K562 (cell line): Measurements from ENCODE around the gene PMPCA. TPM values are rescaled to one million over a fixed set of nuclear protein-coding genes. Genes with fewer than 3 reads are reported as not detected.
A peak's percentile ranks its signal among the peaks of the same experiment; 100 is the strongest.

Source experiments
- CAMTA2 ChIP-seq: fragments of 250-450 bp; sonication (Bioruptor Pico); conservative IDR thresholded peaks from 2 replicates; pipeline ENCODE4 v1.5.1; 2022
- CHD2 ChIP-seq: IDR thresholded peaks from 2 replicates; pipeline ENCODE4 v1.6.1; 2011; ENCODE audit warnings: low read depth, low read length
- CREB1 ChIP-seq, 2 experiments: sonication (generic) in 1 of 2; formaldehyde crosslinking in 1 of 2; IDR thresholded peaks; 2 replicates each; pipeline versions ENCODE4 v1.6.1 to v1.8.0; 2012 to 2022; ENCODE audit warnings: inconsistent platforms in 1 of 2, mild to moderate bottlenecking in 1 of 2, missing genetic modification reagents in 1 of 2, moderate library complexity in 1 of 2
- CXXC5 ChIP-seq: fragments of 250-450 bp; sonication (Bioruptor Pico); IDR thresholded peaks from 2 replicates; pipeline ENCODE4 v1.8.0; 2022; ENCODE audit warnings: inconsistent platforms, mild to moderate bottlenecking, moderate library complexity
- EP400 ChIP-seq: fragments of 450-650 bp; IDR thresholded peaks from 2 replicates; pipeline ENCODE4 v1.6.1; 2017; ENCODE audit warnings: antibody characterized with exemption, mild to moderate bottlenecking, moderate library complexity
- HMGN3 ChIP-seq: IDR thresholded peaks from 2 replicates; pipeline ENCODE4 v1.6.1; 2011; ENCODE audit warnings: borderline replicate concordance, low read depth, mild to moderate bottlenecking, mixed read lengths, low read length; ENCODE audit not compliant: insufficient read length; ENCODE audit errors: extremely low read depth
- HNRNPL ChIP-seq: fragments of 200-400 bp; formaldehyde crosslinking; IDR thresholded peaks from 2 replicates; pipeline ENCODE4 v1.6.1; 2017; ENCODE audit warnings: low read depth, mild to moderate bottlenecking, low read length
- MAFG ChIP-seq: fragments of 450-650 bp; conservative IDR thresholded peaks from 2 replicates; pipeline ENCODE4 v1.6.1; 2016; ENCODE audit warnings: missing genetic modification characterization, missing compliant biosample characterization
- NR3C1 ChIP-seq: sonication (generic); formaldehyde crosslinking; IDR thresholded peaks from 2 replicates; pipeline ENCODE4 v1.8.1; 2022; ENCODE audit warnings: missing genetic modification reagents
- POLR2AphosphoS5 ChIP-seq: IDR thresholded peaks from 2 replicates; pipeline ENCODE4 v1.6.1; 2011; ENCODE audit warnings: mild to moderate bottlenecking, low read depth, low read length, moderate library complexity; ENCODE audit not compliant: control insufficient read depth, insufficient read depth
- POLR2B ChIP-seq: fragments of 450-650 bp; IDR thresholded peaks from 2 replicates; pipeline ENCODE4 v1.6.1; 2018; ENCODE audit warnings: low read depth; ENCODE audit not compliant: partially characterized antibody
- TAF15 ChIP-seq: fragments of 200-400 bp; formaldehyde crosslinking; IDR thresholded peaks from 2 replicates; pipeline ENCODE4 v1.6.1; 2017; ENCODE audit warnings: mild to moderate bottlenecking, low read depth, low read length, moderate library complexity
- U2AF2 ChIP-seq: fragments of 200-400 bp; formaldehyde crosslinking; optimal IDR thresholded peaks from 2 replicates; pipeline ENCODE3; 2017; ENCODE audit warnings: low read depth, mild to moderate bottlenecking, low read length
- YBX1 ChIP-seq: fragments of 450-650 bp; IDR thresholded peaks from 2 replicates; pipeline ENCODE4 v1.7.1; 2016; ENCODE audit warnings: mild to moderate bottlenecking
- ZC3H11A ChIP-seq: IDR thresholded peaks from 2 replicates; pipeline ENCODE4 v1.6.1; 2012; ENCODE audit warnings: low read depth, low read length, improper control_type of control experiment
- ZFP36 ChIP-seq: fragments of 150-350 bp; IDR thresholded peaks from 2 replicates; pipeline ENCODE4 v1.6.1; 2018; ENCODE audit warnings: low read length, low read depth; ENCODE audit not compliant: partially characterized antibody
- polyA plus RNA-seq, 8 experiments: library from polyadenylated mRNA; depleted of rRNA in 4 of 8; stranded (reverse) in 5 of 8; unstranded in 3 of 8; fragments of >200 nt; fragmentation: Nextera tagmentation in 2 of 8; fragmentation: Illumina TruSeq in 1 of 8; extraction: Ambion mirVana in 2 of 8; extraction: Trizol in 1 of 8; gene quantifications; 2 replicates each; pipeline versions ENCODE4 v1.2.1 to v1.2.3, GENCODE V29; 2011 to 2014; ENCODE audit warnings: inconsistent platforms in 1 of 8, missing spikeins in 1 of 8
- total RNA-seq, 7 experiments: library from RNA; depleted of rRNA in 6 of 7; stranded (reverse); fragments of >200 nt in 6 of 7; fragmentation: Illumina TruSeq in 2 of 7; extraction: Trizol in 2 of 7; gene quantifications; 2 replicates each; pipeline versions ENCODE4 v1.2.1 to v1.2.3, GENCODE V29; 2011 to 2021; ENCODE audit warnings: low replicate concordance in 1 of 7
- TF ChIP-seq, protein P1 (sequence below): fragments of 250-450 bp; sonication (Bioruptor Pico); IDR thresholded peaks from 2 replicates; pipeline ENCODE4 v1.4.0; 2020; ENCODE audit warnings: mild to moderate bottlenecking
- TF ChIP-seq, protein P2 (sequence below), 2 experiments: fragments of 450-650 bp in 1 of 2; sonication (generic) in 1 of 2; formaldehyde crosslinking; conservative IDR thresholded peaks; 2 replicates each; pipeline versions ENCODE4 v1.4.0 to v1.8.1; 2020 to 2022; ENCODE audit warnings: mild to moderate bottlenecking in 1 of 2, missing genetic modification reagents in 1 of 2
- TF ChIP-seq, protein P3 (sequence below): fragments of 450-650 bp; IDR thresholded peaks from 2 replicates; pipeline ENCODE4 v1.6.1; 2016; ENCODE audit warnings: mild to moderate bottlenecking
- TF ChIP-seq, protein P4 (sequence below): fragments of 250-450 bp; sonication (Bioruptor Pico); IDR thresholded peaks from 2 replicates; pipeline ENCODE4 v1.5.0; 2020; ENCODE audit warnings: mild to moderate bottlenecking, borderline replicate concordance

Gene PMPCA
- total and polyA plus RNA-seq, 9 of the 15 experiments (the other 6 are each of a cell fraction or from before 2014, with no cell fraction given) = 23.9 to 143 (median 86.6) TPM

DNA sequence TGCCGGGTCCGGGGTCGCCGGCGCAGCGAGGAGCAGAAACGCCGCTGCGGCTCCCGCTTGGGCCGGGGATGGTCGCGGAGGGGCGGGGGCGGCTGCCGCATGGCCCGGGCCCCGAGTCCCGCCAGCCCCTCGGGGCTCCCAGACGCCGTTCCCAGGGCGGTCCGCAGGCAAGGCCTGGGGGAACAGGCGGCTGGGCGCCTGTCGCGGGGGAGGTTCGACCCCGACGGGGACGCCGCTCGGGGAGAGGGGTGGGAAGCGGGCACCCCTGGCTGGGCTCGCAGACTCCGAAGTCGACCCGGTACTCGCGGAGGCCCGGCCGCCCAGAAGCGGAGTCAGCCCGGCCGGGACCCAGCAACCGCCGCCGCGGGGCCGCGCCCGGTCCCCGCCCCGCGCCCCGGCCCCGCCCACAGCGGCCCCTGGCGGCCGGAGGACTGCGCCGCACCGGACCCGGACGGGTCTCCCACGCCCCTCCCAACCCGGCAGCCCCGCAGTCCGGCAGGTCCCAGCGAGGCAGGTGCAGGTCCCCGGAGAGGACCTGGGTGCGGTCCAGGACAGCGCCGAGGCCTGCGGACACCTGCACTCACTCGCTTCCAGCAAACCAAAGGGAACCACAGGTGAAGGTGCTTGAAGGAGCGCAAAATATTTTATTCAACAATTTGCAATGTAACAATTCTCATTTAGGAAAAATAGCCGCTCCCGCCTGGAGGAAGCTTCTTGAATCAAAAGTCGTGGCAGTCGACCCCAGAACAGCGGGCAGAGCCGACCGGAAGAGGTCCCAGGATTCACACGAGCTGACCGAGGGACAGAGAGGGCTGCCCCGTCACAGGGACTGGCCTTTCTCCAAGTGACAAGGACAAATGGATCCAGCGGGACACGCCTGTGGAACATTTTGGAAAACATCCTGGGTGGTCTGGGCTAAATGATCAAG lies 29.3 kb downstream of the PMPCA start, which contains the start of gene INPP5E (continued):
- TF ChIP-seq, protein P1, sequence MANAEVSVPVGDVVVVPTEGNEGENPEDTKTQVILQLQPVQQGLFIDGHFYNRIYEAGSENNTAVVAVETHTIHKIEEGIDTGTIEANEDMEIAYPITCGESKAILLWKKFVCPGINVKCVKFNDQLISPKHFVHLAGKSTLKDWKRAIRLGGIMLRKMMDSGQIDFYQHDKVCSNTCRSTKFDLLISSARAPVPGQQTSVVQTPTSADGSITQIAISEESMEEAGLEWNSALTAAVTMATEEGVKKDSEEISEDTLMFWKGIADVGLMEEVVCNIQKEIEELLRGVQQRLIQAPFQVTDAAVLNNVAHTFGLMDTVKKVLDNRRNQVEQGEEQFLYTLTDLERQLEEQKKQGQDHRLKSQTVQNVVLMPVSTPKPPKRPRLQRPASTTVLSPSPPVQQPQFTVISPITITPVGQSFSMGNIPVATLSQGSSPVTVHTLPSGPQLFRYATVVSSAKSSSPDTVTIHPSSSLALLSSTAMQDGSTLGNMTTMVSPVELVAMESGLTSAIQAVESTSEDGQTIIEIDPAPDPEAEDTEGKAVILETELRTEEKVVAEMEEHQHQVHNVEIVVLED = no peak
- TF ChIP-seq CHD2 (no peak), TAF15 (no peak), HMGN3 (peak; percentile 97), YBX1 (no peak), ZFP36 (no peak), CXXC5 (peak; percentile 67), POLR2AphosphoS5 (peak; percentile 44; the same call in 1 of the 2 replicates), ZC3H11A (no peak), MAFG (tag) (no peak), NR3C1 (no peak; the same call in 1 of the 2 replicates), CAMTA2 (CRISPR knock-in tag) (no peak), EP400 (no peak; the same call in 1 of the 2 replicates), HNRNPL (no peak), POLR2B (peak; percentile 44), U2AF2 (no peak), CREB1 (IDR thresholded peaks at IDR 0.05) (no peak), CREB1 (CRISPR knock-in tag; IDR thresholded peaks at IDR 0.05) (no peak)
- TF ChIP-seq, protein P2, sequence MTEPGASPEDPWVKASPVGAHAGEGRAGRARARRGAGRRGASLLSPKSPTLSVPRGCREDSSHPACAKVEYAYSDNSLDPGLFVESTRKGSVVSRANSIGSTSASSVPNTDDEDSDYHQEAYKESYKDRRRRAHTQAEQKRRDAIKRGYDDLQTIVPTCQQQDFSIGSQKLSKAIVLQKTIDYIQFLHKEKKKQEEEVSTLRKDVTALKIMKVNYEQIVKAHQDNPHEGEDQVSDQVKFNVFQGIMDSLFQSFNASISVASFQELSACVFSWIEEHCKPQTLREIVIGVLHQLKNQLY (CRISPR knock-in tag; conservative IDR thresholded peaks at IDR 0.05) = no peak
- TF ChIP-seq, protein P3, sequence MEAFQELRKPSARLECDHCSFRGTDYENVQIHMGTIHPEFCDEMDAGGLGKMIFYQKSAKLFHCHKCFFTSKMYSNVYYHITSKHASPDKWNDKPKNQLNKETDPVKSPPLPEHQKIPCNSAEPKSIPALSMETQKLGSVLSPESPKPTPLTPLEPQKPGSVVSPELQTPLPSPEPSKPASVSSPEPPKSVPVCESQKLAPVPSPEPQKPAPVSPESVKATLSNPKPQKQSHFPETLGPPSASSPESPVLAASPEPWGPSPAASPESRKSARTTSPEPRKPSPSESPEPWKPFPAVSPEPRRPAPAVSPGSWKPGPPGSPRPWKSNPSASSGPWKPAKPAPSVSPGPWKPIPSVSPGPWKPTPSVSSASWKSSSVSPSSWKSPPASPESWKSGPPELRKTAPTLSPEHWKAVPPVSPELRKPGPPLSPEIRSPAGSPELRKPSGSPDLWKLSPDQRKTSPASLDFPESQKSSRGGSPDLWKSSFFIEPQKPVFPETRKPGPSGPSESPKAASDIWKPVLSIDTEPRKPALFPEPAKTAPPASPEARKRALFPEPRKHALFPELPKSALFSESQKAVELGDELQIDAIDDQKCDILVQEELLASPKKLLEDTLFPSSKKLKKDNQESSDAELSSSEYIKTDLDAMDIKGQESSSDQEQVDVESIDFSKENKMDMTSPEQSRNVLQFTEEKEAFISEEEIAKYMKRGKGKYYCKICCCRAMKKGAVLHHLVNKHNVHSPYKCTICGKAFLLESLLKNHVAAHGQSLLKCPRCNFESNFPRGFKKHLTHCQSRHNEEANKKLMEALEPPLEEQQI = no peak
- TF ChIP-seq, protein P4, sequence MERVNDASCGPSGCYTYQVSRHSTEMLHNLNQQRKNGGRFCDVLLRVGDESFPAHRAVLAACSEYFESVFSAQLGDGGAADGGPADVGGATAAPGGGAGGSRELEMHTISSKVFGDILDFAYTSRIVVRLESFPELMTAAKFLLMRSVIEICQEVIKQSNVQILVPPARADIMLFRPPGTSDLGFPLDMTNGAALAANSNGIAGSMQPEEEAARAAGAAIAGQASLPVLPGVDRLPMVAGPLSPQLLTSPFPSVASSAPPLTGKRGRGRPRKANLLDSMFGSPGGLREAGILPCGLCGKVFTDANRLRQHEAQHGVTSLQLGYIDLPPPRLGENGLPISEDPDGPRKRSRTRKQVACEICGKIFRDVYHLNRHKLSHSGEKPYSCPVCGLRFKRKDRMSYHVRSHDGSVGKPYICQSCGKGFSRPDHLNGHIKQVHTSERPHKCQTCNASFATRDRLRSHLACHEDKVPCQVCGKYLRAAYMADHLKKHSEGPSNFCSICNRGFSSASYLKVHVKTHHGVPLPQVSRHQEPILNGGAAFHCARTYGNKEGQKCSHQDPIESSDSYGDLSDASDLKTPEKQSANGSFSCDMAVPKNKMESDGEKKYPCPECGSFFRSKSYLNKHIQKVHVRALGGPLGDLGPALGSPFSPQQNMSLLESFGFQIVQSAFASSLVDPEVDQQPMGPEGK (CRISPR knock-in tag) = no peak
